K562 (cell line): ENCODE measurements around the gene MYO18B. TPM values are rescaled to one million over a fixed set of nuclear protein-coding genes. Genes with fewer than 3 reads are reported as not detected.

ENCODE experiments used
- ATAC-seq: fragments of 200-7000 bp; cut with Tn5 transposase; 3 replicates; pipeline ENCODE4 v1.9.1; 2020; ENCODE audit warnings: moderate library complexity
- BruUV-seq: library from RNA; stranded (reverse); fragments of 400-500 nt; replicated peaks from 2 replicates; lab custom pipeline; 2021; lab: Mats Ljungman, UMichigan
- CTCF ChIA-PET: fragments of 300-600 bp; formaldehyde crosslinking; extraction: SDS; loops from one replicate; lab custom pipeline; 2021; ENCODE audit warnings: low intra/inter-chr PET ratio; lab: Yijun Ruan, JAX
- POLR2A ChIA-PET: fragments of 300-600, 350-650 bp; sonication (Branson Sonifier 250); formaldehyde crosslinking; extraction: SDS; loops from one replicate; lab custom pipeline; 2021; ENCODE audit warnings: antibody characterized with exemption, inconsistent platforms; lab: Yijun Ruan, JAX
- DNase-seq, 4 experiments: peaks; one replicate each; pipeline versions ENCODE4 v3.0.0 to v3.0.0-alpha.2; 2011 to 2018; ENCODE audit warnings: low spot score in 3 of 4, mixed read lengths in 3 of 4; ENCODE audit errors: extremely low read depth in 1 of 4
- FAIRE-seq: peaks from 2 replicates; lab custom pipeline; 2011; peaks lifted over from hg19 to GRCh38; lab: Jason Lieb, UNC
- H2AFZ ChIP-seq: 2 replicates; pipeline ENCODE4 v1.6.0; 2011; ENCODE audit warnings: low read depth, low read length, control low read depth, inconsistent platforms
- H3K27ac ChIP-seq: fragments of 200-600 bp; 3 replicates; pipeline ENCODE4 v1.8.0; 2011; ENCODE audit warnings: low read depth, mild to moderate bottlenecking, control low read depth, inconsistent platforms, low read length, moderate library complexity, mixed read lengths; ENCODE audit errors: extremely low read depth
- H3K27me3 ChIP-seq, 2 experiments: fragments of 300-600 bp in 1 of 2; 2 replicates in 1 of 2; 3 replicates in 1 of 2; pipeline versions ENCODE4 v1.6.0 to v1.8.0; 2011; ENCODE audit warnings: inconsistent platforms in 2 of 2, low read length in 2 of 2, mild to moderate bottlenecking in 1 of 2, mixed read lengths in 1 of 2, moderate library complexity in 1 of 2; ENCODE audit not compliant: control insufficient read depth in 2 of 2, insufficient read depth in 2 of 2
- H3K36me3 ChIP-seq: fragments of 300-600 bp; 3 replicates; pipeline ENCODE4 v1.8.0; 2011; ENCODE audit warnings: mild to moderate bottlenecking, low read length, inconsistent platforms; ENCODE audit not compliant: control insufficient read depth, insufficient read depth
- H3K4me1 ChIP-seq, 2 experiments: fragments of 200-600 bp in 1 of 2; replicated peaks in 1 of 2; 2 replicates in 1 of 2; 3 replicates in 1 of 2; pipeline versions ENCODE4 v1.5.1 to v1.8.0; 2011; ENCODE audit warnings: inconsistent platforms in 2 of 2, low read length in 2 of 2, mild to moderate bottlenecking in 1 of 2, mixed read lengths in 1 of 2, moderate library complexity in 1 of 2; ENCODE audit not compliant: control insufficient read depth in 2 of 2, insufficient read depth in 2 of 2
- H3K4me2 ChIP-seq: 2 replicates; pipeline ENCODE4 v1.6.1; 2011; ENCODE audit warnings: low read length, control low read depth, inconsistent platforms, mixed read lengths; ENCODE audit not compliant: insufficient read depth
- H3K4me3 ChIP-seq: fragments of 200-600 bp; sonication (generic), shearing (Covaris generic); 2 replicates; pipeline ENCODE4 v1.5.1; 2016; ENCODE audit warnings: control low read depth, inconsistent platforms
- H3K79me2 ChIP-seq: fragments of 200-600 bp; 3 replicates; pipeline ENCODE4 v1.8.0; 2011; ENCODE audit warnings: low read length, inconsistent platforms; ENCODE audit not compliant: control insufficient read depth, insufficient read depth
- H3K9ac ChIP-seq, 2 experiments: 2 replicates each; pipeline versions ENCODE4 v1.6.0 to v1.6.1; 2011; ENCODE audit warnings: low read depth in 2 of 2, low read length in 2 of 2, control low read depth in 1 of 2, inconsistent platforms in 1 of 2, mild to moderate bottlenecking in 1 of 2, mixed read lengths in 1 of 2; ENCODE audit not compliant: insufficient read depth in 1 of 2
- H3K9me1 ChIP-seq: one replicate; pipeline ENCODE4 v1.6.0; 2011; ENCODE audit warnings: inconsistent platforms, mild to moderate bottlenecking, low read length, moderate library complexity; ENCODE audit not compliant: control insufficient read depth, insufficient read depth
- H3K9me3 ChIP-seq: replicated peaks from 2 replicates; pipeline ENCODE4 v1.5.1; 2011; ENCODE audit warnings: low read depth, low read length, inconsistent platforms; ENCODE audit not compliant: control insufficient read depth, insufficient read depth
- H4K20me1 ChIP-seq: replicated peaks from 2 replicates; pipeline ENCODE4 v1.6.1; 2011; ENCODE audit warnings: low read length, inconsistent platforms, mixed read lengths; ENCODE audit not compliant: control insufficient read depth, insufficient read depth
- ZKSCAN8 ChIP-seq: fragments of 200-800 bp; sonication (Bioruptor generic); IDR thresholded peaks from 2 replicates; pipeline ENCODE4 v1.6.1; 2016; ENCODE audit warnings: missing genetic modification characterization, missing compliant biosample characterization
- ZNF583 ChIP-seq: fragments of 250-450 bp; sonication (Bioruptor Pico); IDR thresholded peaks from 2 replicates; pipeline ENCODE4 v1.4.0; 2020
- WGBS: fragments of 100-300 bp; shearing (Covaris generic); methylation state at CpG from one replicate; pipeline ENCODE4 v1.1.6; 2016; ENCODE audit warnings: low coverage, mixed read lengths; ENCODE audit not compliant: insufficient coverage; ENCODE audit errors: missing lambda C conversion rate; 5-methylcytosine and 5-hydroxymethylcytosine counted together
- in situ Hi-C: fragments of 300-500 bp; cut with MboI; formaldehyde crosslinking; loops from 4 replicates; pipeline ENCODE4 v1.15.0; 2018; ENCODE audit warnings: inconsistent platforms, mixed read lengths
- intact Hi-C: fragments of 100-400 bp; cut with micrococcal nuclease; formaldehyde crosslinking; loops from 2 replicates; pipeline ENCODE4 v1.14.2; 2022
- polyA plus RNA-seq, 8 experiments: library from polyadenylated mRNA; depleted of rRNA in 4 of 8; stranded (reverse) in 5 of 8; unstranded in 3 of 8; fragments of >200 nt; fragmentation: Nextera tagmentation in 2 of 8; fragmentation: Illumina TruSeq in 1 of 8; extraction: Ambion mirVana in 2 of 8; extraction: Trizol in 1 of 8; gene quantifications; 2 replicates each; pipeline versions ENCODE4 v1.2.1 to v1.2.3, GENCODE V29; 2011 to 2014; ENCODE audit warnings: inconsistent platforms in 1 of 8, missing spikeins in 1 of 8
- total RNA-seq, 7 experiments: library from RNA; depleted of rRNA in 6 of 7; stranded (reverse); fragments of >200 nt in 6 of 7; fragmentation: Illumina TruSeq in 2 of 7; extraction: Trizol in 2 of 7; gene quantifications; 2 replicates each; pipeline versions ENCODE4 v1.2.1 to v1.2.3, GENCODE V29; 2011 to 2021; ENCODE audit warnings: low replicate concordance in 1 of 7
- TF ChIP-seq, protein P1 (sequence below): fragments of 250-450 bp; sonication (Bioruptor Pico); IDR thresholded peaks from 2 replicates; pipeline ENCODE4 v1.5.0; 2021; ENCODE audit warnings: mild to moderate bottlenecking, moderate library complexity

The MYO18B gene
- total and polyA plus RNA-seq, 9 of the 15 experiments (the other 6 are each of a cell fraction or from before 2014, with no cell fraction given) = 0.06 to 7.0 (median 4.3) TPM

- Histone ChIP-seq H4K20me1 (no peaks in the 10 kb centered on the region), H3K79me2 (no peaks in the 10 kb centered on the region), H3K27me3 (no peaks in the 10 kb centered on the region), H3K27ac (no peak overlapping the region), H2AFZ (no peak overlapping the region), H3K9me3 (no peaks in the 10 kb centered on the region), H3K9me1 (no peaks in the 10 kb centered on the region), H3K36me3 (no peaks in the 10 kb centered on the region), H3K4me1 (no peaks in the 10 kb centered on the region), H3K4me2 (no peak overlapping the region), H3K4me3 (no peak overlapping the region), H3K9ac (no peak overlapping the region)
- TF ChIP-seq ZKSCAN8 (CRISPR knock-in tag) (no peak), ZNF583 (no peak)
- TF ChIP-seq, protein P1, sequence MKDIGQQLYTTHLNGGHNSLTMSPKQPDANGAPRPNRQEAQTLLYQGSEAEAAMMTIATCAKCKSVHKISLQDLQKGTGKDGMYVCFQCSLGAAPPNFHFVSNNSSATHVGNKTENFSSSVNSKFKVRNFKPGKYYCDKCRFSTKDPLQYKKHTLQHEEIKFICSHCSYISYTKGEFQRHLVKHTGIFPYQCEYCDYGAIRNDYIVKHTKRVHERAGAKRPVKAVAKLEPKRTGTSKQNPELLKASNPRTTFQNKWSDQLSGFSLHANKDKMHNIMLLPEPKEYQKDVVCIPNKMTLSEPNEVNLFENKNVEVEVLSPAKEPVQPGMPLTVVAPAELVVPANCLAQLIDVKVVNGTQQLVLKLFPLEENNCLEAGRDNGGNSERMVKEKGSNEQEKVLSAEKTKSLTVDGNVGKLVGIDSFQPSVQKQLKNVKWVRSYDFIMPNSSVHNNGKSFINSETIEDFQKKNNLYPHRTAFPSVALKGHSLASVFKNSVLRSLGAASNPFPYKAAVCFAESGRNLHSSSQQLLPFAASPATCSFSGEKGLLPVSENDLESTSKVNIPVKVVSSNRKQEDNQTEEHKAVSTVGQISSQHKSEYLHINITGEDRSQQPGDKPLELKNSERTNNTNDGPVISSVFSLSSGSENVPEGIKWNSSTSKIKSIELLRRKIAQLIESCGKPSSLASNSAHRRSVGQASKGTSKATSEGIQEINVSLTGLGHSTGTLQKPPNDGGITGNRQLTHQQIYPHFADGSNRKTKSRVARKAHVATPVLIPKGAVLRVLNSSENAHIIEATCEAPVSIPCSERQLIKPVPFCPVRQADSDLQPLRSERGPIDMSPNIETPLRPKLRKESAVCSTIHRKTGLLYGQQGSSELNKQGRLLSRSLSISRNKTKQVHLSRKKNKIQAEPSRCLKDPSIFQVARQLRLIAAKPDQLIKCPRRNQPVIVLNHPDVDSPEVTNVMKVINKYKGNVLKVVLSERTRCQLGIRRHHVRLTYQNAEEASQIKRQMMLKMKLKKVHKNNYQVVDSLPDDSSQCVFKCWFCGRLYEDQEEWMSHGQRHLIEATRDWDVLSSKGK = no peak
- FAIRE-seq (no peak), ATAC-seq (no peak), DNase-seq (no peak)
- intact Hi-C loops = no loop called here
- ChIA-PET CTCF (no interaction called here), POLR2A (interaction anchor here (1.6 to 1.7 kb wide), 2 partner anchors 16 to 28 kb away, joined by 4 to 5 read pairs; no protein-coding TSS in a partner anchor)
- WGBS = 43% methylated on average over 6 of the region's 6 CpGs
- no TSS peak for BruUV-seq
- in situ Hi-C loops = loop anchor here (5.0 kb wide), 1 partner anchor 58 kb away; no protein-coding TSS in a partner anchor
Observed at GRCh38 chr22:25714739-25715138, 27.2 kb upstream of the MYO18B start.
